IMR-90 (cell line): ENCODE data around the gene DNM1.

Experiments
- BHLHE40 ChIP-seq: fragments of 150-350 bp; IDR thresholded peaks from 2 replicates; pipeline ENCODE4 v1.6.1; 2016; ENCODE audit warnings: mild to moderate bottlenecking, low read depth, low read length
- CEBPB ChIP-seq: IDR thresholded peaks from 2 replicates; pipeline ENCODE4 v1.6.1; 2012; ENCODE audit warnings: low read depth, low read length, improper control_type of control experiment
- MAZ ChIP-seq: IDR thresholded peaks from 2 replicates; pipeline ENCODE4 v1.6.1; 2012; ENCODE audit warnings: low read depth, mild to moderate bottlenecking, low read length, improper control_type of control experiment, moderate library complexity, borderline replicate concordance
- MXI1 ChIP-seq: IDR thresholded peaks from 2 replicates; pipeline ENCODE4 v1.6.1; 2012; ENCODE audit warnings: low read depth, mild to moderate bottlenecking, low read length, moderate library complexity, borderline replicate concordance
- POLR2A ChIP-seq: IDR thresholded peaks from 2 replicates; pipeline ENCODE4 v1.6.1; 2012; ENCODE audit warnings: mild to moderate bottlenecking, low read depth, low read length
- RAD21 ChIP-seq: IDR thresholded peaks from 2 replicates; pipeline ENCODE4 v1.6.1; 2012; ENCODE audit warnings: low read length, improper control_type of control experiment
- TF ChIP-seq, protein P1 (sequence below): fragments of 150-350 bp; IDR thresholded peaks from 2 replicates; pipeline ENCODE4 v1.6.1; 2016; ENCODE audit warnings: low read depth, mild to moderate bottlenecking, low read length, moderate library complexity, borderline replicate concordance
- TF ChIP-seq, protein P2 (sequence below): conservative IDR thresholded peaks from 2 replicates; pipeline ENCODE4 v1.5.1; 2012; ENCODE audit warnings: mild to moderate bottlenecking, low read depth, low read length, improper control_type of control experiment

DNA sequence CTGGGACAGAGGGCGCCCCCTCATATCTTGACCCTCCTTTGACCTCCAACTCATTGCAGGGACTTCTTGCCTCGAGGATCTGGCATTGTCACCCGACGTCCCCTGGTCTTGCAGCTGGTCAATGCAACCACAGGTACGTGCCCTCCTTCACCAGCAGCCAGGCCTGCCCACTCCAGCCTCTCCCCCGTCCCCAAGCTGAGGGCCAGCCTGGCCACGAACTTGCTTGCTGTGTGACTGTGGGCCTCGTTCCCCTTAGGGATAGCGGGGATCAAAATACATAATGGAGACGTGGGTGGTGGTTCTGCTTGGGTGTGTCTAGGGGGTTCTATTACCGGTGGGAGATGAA, 15.0 kb downstream of the DNM1 start:
- TF ChIP-seq, protein P1, sequence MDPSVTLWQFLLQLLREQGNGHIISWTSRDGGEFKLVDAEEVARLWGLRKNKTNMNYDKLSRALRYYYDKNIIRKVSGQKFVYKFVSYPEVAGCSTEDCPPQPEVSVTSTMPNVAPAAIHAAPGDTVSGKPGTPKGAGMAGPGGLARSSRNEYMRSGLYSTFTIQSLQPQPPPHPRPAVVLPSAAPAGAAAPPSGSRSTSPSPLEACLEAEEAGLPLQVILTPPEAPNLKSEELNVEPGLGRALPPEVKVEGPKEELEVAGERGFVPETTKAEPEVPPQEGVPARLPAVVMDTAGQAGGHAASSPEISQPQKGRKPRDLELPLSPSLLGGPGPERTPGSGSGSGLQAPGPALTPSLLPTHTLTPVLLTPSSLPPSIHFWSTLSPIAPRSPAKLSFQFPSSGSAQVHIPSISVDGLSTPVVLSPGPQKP = no peak
- TF ChIP-seq, protein P2, sequence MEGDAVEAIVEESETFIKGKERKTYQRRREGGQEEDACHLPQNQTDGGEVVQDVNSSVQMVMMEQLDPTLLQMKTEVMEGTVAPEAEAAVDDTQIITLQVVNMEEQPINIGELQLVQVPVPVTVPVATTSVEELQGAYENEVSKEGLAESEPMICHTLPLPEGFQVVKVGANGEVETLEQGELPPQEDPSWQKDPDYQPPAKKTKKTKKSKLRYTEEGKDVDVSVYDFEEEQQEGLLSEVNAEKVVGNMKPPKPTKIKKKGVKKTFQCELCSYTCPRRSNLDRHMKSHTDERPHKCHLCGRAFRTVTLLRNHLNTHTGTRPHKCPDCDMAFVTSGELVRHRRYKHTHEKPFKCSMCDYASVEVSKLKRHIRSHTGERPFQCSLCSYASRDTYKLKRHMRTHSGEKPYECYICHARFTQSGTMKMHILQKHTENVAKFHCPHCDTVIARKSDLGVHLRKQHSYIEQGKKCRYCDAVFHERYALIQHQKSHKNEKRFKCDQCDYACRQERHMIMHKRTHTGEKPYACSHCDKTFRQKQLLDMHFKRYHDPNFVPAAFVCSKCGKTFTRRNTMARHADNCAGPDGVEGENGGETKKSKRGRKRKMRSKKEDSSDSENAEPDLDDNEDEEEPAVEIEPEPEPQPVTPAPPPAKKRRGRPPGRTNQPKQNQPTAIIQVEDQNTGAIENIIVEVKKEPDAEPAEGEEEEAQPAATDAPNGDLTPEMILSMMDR = no peak
- TF ChIP-seq MXI1 (no peak), POLR2A (no peak), BHLHE40 (no peak), CEBPB (no peak), RAD21 (no peak), MAZ (no peak)
